RWPE1 (cell line): ENCODE results near the gene ABHD11.

Experiments
- CTCF ChIA-PET: fragments of 350-600 bp; sonication (Branson Sonifier 250); formaldehyde crosslinking; extraction: SDS; loops from one replicate; lab custom pipeline; 2021; lab: Yijun Ruan, JAX
- POLR2A ChIA-PET: fragments of 400-600 bp; formaldehyde crosslinking; extraction: SDS; loops from one replicate; lab custom pipeline; 2020; ENCODE audit warnings: antibody characterized with exemption; ENCODE audit not compliant: low non-redundant PET; lab: Yijun Ruan, JAX
- DNase-seq: peaks from one replicate; pipeline ENCODE4 v3.0.0; 2012; ENCODE audit warnings: low spot score
- H3K27ac ChIP-seq: fragments of 450-650 bp; 2 replicates; pipeline ENCODE4 v1.5.1; 2017
- TF ChIP-seq, protein P1 (sequence below): fragments of 450-650 bp; conservative IDR thresholded peaks from 2 replicates; pipeline ENCODE4 v1.5.1; 2017; ENCODE audit warnings: low read depth, mild to moderate bottlenecking

ABHD11 gene

DNA sequence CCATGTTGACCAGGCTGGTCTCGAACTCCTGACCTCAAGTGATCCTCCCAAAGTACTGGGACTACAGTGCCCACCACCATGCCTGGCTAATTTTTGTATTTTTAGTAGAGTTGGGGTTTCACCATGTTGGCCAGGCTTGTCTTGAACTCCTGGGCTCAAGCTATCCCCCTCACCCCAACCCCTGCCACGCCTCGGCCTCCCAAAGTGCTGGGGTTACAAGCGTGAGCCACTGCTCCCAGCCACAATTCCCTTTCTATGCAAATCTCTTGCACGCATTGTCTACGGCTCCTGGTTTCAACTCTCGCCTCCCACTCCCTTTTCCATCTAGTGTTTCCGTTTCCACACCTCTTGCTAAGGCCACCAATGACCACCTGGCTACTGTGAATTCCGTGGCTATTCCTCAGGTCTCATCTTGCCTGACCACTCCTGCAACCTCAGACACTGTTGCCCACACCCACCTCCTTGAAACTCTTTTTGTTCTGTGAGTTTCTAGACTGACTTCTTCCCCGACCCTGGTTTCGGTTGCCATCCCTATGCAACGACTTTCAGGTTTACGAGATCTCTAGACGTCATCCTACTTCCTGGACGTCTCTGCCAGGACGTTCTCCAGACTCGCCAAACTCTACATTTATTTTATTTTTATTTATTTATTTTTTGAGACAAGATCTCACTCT lies 28.1 kb upstream of the ABHD11 start:
- no peak for DNase-seq
- TF ChIP-seq, protein P1, sequence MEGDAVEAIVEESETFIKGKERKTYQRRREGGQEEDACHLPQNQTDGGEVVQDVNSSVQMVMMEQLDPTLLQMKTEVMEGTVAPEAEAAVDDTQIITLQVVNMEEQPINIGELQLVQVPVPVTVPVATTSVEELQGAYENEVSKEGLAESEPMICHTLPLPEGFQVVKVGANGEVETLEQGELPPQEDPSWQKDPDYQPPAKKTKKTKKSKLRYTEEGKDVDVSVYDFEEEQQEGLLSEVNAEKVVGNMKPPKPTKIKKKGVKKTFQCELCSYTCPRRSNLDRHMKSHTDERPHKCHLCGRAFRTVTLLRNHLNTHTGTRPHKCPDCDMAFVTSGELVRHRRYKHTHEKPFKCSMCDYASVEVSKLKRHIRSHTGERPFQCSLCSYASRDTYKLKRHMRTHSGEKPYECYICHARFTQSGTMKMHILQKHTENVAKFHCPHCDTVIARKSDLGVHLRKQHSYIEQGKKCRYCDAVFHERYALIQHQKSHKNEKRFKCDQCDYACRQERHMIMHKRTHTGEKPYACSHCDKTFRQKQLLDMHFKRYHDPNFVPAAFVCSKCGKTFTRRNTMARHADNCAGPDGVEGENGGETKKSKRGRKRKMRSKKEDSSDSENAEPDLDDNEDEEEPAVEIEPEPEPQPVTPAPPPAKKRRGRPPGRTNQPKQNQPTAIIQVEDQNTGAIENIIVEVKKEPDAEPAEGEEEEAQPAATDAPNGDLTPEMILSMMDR, result no peak
- ChIA-PET POLR2A (no interaction called here), CTCF (interaction anchor here (0.6 kb wide), 1 partner anchor 50 kb away, joined by 6 read pairs; no protein-coding TSS in a partner anchor)
- no peak overlapping the region for H3K27ac ChIP-seq

DNA sequence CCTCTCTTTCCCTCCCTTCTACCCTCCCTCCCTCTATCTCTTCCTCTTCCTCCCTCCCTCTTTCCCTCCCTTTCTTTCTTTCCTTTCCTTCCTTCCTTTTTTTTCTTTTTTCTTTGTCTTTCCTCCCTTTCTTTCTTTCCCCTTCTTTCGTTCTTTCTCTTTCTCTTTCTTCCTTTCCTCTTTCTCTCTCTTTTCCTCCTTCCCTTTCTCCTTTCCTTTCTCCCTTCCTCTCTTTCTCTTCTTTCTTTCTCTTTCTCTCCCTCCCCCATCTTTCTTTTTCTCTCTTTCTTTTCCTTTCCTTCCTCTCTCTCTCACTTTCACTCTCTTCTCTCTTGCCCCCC lies 24.0 kb upstream of the ABHD11 start:
- DNase-seq, result no peak
- TF ChIP-seq, protein P1, result no peak
- no peak overlapping the region for H3K27ac ChIP-seq
- CTCF ChIA-PET, result no interaction called here
- POLR2A ChIA-PET, result no interaction called here

DNA sequence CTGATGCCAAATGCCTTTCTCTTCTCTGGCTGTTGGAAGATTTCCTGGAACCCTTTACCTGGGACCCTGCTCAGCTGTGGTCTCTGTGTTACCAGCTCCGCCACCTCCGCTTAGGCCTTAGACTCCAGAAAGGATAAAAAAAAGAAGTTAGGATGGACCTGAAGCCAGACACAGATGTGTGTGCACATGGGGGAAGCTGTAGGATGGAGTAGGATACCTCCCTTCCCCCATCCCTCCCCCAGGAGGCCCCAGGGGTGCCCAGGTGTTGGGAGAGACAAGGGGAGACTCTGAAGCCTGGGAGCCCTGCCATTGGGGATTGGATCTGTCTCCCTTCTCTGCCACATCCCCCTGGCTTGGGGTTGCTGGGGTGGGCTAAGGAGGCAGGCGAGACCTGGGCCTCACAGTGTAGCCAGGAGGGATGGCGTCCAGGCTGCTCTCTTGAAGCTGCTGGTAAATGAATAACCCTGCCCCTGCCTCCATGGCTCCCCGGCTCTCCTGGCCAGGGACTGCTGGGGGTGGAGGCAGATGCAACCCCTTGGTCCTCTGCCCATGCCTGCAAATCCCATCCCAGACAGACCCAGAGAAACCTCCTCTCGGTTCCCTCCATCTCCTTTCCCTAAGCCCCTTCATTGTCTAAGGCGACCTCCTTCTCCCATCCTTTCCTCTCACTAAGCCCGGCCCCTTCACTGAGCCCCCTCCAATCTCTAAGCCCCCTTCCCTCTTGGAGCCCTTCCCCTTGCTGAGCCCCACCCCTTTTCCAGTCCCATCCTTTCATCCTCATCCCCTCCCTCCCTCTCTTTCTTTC lies 23.5 kb upstream of the ABHD11 start:
- H3K27ac ChIP-seq, result 0 out of 2 replicates have a peak overlapping the region, but pooled peaks have one; percentile 3
- DNase-seq, result no peak
- TF ChIP-seq, protein P1, result no peak
- ChIA-PET POLR2A (no interaction called here), CTCF (interaction anchor here (0.7 kb wide), 1 partner anchor 159 kb away, joined by 6 read pairs; no protein-coding TSS in a partner anchor)

DNA sequence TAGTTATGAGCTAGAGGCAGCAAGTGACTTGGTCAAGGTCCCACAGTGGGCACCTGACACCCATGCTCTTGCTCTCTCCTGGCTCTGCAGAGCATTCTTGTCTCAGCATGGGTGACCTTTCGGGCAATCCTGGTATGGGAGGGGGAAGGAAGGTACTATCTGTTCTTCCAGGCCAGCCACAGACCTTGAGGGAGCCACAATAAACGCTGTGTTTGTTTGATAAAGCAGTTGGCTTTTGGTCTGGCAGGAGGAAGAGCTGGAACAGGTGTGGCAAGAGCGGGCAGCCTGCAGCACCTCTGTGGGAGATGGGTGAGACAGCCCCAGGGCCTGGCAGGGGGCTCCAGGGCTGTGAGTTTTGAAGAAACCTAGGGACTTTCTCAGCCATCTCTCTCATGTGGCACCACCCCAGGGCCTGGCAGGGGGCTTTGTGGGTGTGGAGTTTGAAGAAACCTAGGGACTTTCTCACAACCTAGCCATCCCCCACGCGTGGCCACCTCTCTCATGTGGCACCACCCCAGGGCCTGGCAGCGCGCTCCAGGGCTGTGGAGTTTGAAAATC lies 20.1 kb upstream of the ABHD11 start:
- no peak overlapping the region for H3K27ac ChIP-seq
- TF ChIP-seq, protein P1, result no peak
- ChIA-PET CTCF (no interaction called here), POLR2A (no interaction called here)
- no peak for DNase-seq

DNA sequence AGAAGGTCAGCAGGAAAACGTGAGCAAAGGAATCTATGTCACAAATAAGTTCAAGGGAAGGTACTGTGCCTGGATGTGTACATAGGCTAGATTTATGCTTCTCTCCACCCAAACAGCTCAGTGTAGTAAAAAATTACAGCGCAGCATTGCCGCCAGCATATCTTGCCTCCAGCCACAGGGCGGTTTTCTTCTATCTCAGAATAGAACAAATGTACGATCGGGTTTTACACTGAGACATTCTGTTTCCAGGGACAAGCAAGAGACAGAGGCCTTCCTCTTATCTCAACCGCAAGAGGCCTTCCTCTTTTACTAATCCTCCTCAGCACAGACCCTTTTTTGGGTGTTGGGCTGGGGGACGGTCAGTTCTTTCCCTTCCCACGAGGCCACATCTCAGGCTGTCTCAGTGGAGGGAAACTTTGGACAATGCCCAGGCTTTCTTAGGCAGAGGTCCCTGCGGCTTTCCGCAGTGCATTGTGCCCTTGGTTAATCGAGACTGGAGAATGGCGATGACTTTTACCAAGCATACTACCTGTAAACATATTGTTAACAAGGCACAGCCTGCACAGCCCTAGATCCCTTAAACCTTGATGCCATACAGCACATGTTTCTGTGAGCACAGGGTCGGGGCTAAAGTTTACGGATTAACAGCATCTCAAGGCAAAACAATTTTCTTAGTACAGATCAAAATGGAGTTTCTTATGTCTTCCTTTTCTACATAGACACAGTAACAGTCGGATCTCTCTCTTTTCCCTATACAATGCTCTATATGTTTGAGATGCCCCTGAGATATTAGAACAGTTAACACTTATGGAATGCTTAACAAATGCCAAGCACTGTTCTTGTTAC lies 11.6 kb upstream of the ABHD11 start:
- DNase-seq, result no peak
- TF ChIP-seq, protein P1, result no peak
- ChIA-PET CTCF (no interaction called here), POLR2A (no interaction called here)
- H3K27ac ChIP-seq, result no peak overlapping the region

DNA sequence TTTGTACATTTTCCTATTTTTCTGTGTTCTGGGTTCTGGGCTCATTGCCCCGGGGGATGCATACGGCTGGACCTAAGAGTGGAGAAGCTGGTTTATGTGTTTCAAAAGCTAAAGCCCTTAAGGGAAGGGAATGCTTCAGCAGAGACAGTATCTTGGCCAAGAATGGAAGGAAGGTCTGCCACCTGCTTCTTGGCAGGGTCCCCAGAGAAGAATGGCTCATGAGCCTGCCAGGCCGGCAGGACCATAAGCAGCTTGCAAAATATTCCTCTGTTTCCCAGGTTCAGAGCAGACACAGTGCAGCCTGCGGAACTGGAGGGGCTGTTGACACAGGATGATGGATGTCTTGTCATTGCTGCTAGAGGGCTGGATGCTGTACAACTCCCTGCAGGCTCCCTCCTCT lies 7.8 kb upstream of the ABHD11 start:
- no peak for DNase-seq
- ChIA-PET POLR2A (interaction anchor here (0.6 kb wide), 1 partner anchor 92 kb away, joined by 4 read pairs; no protein-coding TSS in a partner anchor), CTCF (interaction anchor here (0.6 kb wide), 1 partner anchor 21 kb away, joined by 5 read pairs; no protein-coding TSS in a partner anchor)
- H3K27ac ChIP-seq, result no peak overlapping the region; the same call in 1 of the 2 replicates
- TF ChIP-seq, protein P1, result no peak
